Mesenteric fat pad (tissue), 1 donor: Measurements from ENCODE around the gene SLC1A3. TPM values are rescaled to one million over a fixed set of nuclear protein-coding genes. Genes with fewer than 3 reads are reported as not detected.

Experiments
- DNase-seq: peaks from one replicate; pipeline ENCODE4 v3.0.0-alpha.2; 2020; ENCODE audit warnings: low spot score
- total RNA-seq: library from RNA; stranded (reverse); fragmentation: NEBNext Ultra II Directional; extraction: Animal tissue kit (Norgen Biotek cat#: 25700); gene quantifications from one replicate; pipeline ENCODE4 v1.2.1, GENCODE V29; 2021
- donor health status: DM: yes; HTN: yes; CAD: no.

SLC1A3 gene
- total RNA-seq, 1 donor from 2014 or later, result 429 TPM

DNA sequence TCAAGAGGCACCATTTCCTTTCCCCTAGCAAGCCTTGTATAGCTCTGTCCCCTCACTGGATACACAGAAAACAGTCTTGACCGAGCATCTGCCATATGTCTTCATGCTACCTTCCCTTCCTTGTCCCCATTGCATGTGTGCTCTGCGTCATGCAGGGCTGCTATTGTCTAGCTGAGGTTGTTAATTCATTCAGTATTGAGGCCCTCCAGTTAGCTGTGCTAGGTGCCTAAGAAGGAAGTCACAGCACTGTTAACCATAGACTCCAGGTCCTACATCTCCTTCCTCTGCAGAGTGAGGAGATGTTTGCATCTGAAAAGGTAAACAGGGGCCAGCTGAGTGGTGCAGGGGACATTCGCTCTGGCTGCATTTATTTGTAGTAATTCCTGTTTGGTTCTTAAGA is 48.2 kb downstream of the SLC1A3 start:
- DNase-seq, result no peak

DNA sequence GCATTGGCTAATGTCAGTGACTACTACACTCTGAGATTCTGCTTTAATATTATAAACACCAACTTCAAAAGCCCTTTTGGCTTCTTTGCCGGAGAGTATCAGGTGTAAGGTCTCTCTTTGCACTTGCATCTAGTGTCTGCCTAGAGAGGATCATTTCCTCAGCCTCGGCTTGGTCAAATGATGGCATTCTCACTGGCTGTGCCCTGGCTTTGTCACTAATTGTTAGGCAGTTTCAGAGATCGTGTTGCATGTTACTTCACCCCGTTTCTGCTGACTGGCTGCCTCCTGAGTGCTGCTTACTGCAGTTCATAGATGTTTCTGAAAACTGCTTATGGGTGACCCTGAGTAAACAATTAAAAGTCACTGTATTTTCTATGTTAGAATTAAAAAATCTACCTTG is 48.8 kb downstream of the SLC1A3 start:
- DNase-seq, result no peak

GRCh38 chr5:36656556-36656955 is 50.1 kb downstream of the SLC1A3 start:
- DNase-seq, result no peak

DNA sequence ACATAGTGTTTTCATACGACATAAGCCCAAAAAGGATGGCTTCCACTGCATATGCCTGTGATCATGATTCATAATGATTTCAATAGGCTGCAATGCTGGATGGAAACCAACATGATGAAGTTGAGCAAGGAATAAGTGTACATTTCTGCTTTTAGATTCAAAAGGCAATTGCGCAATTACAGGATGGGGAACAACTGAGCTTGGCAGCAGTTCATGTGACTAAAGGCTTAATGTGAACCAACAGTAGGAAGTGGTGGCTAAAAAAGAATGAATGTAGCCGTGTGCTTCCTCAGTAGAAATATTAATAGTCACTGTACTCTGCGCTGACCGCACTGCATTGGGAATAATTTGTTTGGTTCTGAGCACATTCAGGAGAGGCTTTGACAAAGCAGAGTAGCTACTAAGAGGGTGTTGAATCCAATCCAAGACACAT is 51.2 kb downstream of the SLC1A3 start:
- DNase-seq, result no peak

- DNase-seq, result no peak
These were observed 51.8 kb downstream of the SLC1A3 start for GRCh38 chr5:36658038-36658756.

DNA sequence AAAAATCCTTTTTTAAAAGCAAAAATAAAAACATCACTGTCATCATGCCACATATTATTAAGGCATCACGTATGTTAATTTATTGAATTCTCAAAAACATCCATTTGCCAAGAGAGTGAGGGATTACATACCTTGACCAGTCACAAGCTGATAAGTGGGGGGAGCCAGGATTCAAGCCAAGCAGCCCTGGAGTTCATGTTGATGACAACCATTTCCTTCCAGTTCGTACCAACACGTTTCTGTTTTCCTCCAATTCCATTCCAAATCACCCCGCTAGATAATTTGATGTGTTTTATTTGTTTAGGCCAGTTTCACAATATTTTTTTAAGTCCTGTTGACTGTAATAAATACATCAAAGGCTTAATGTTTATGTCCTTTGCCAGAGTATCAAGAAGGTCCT is 53.0 kb downstream of the SLC1A3 start:
- no peak for DNase-seq

DNA sequence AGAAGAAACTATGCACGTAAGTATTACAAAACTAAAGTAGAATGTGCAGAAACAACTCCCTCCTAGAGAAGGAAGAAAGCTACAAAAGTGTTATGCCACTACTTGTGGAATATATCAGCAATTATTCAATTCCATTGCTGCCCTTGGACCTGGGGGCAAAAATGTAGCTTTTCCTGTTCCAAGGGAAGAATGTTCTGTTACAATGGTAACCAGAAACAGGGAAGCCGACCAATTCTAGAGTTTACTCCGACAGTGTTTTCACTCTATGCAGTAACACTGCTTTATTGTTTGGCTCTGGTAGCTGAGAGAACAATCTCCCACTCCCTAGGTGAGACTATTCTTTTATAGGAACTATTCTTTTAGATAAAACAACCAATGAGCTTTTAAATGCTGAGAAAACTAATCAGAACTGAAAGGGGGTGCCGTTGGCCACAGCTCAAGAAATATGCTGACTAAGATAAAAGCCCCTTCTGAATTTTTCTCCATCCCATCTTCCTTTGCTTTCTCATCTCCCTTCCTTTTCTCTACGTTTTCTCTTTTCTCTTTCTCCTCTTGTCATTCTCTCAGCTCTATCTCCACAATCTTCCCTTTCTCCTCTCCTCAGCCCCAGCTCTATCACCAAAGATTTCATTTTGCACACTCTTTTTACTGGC is 54.1 kb downstream of the SLC1A3 start:
- DNase-seq, result no peak

- DNase-seq, result no peak
These were observed 55.2 kb downstream of the SLC1A3 start for GRCh38 chr5:36661456-36662220.

- no peak for DNase-seq
These were observed 56.0 kb downstream of the SLC1A3 start for GRCh38 chr5:36662291-36662851.

DNA sequence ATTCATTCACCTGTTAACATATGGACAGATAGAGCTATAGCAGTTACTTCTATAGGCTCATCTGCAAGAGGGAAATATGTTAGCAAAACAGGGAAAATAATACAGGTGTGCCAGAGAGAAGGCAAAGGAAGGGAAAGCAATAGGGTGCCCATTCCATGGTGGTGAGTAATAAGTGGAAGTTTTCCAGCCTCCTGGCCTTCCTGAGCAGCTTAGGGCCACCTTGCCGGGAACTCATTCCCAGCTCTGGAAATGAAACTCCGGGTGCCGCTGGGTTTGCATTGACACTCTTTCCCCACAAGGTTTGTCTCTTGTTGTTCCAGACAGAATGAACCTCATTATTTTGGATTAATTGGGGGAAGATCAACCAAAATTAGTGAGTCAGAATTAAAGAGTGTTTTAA is 58.4 kb downstream of the SLC1A3 start:
- no peak for DNase-seq

DNA sequence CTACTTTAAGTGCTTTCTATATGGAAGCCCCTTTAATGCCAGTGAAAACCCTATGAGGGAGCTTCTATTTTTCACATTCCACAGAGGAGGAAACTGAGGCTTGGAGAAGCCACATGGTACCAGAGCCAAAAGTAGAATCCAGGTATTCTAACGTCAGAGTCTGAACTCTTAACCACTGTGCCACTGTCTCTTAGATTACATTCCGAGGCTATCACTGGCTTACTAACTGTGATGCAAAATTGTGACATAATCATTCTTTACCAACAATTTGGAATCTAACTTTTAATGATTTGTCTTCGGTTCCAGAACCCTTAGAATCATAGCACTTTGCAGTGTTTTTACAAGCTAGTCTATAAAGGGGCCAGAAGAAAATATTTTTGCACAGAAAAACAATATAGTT is 59.2 kb downstream of the SLC1A3 start:
- no peak for DNase-seq

DNA sequence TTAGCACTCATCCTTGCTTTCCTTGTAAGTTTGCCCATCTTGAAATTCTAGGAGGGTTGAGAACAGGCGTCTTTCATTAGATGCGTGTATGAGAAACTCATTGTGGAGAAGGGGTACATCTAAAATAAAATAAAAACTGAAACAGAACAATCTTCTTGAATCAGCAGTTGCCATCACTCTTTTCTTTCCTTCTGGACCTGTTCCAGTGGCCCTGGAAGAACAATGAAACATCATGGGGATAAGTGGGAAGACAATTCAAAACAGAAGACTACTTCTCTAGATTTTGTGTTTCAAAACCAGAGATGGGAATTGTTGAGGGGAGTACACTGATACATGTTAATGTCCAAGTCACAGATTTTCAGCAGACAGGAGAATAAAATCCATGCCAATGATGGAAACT is 59.9 kb downstream of the SLC1A3 start:
- no peak for DNase-seq

GRCh38 chr5:36666986-36667385 is 60.6 kb downstream of the SLC1A3 start:
- no peak for DNase-seq

GRCh38 chr5:36667824-36668223 is 61.4 kb downstream of the SLC1A3 start:
- DNase-seq, result no peak

DNA sequence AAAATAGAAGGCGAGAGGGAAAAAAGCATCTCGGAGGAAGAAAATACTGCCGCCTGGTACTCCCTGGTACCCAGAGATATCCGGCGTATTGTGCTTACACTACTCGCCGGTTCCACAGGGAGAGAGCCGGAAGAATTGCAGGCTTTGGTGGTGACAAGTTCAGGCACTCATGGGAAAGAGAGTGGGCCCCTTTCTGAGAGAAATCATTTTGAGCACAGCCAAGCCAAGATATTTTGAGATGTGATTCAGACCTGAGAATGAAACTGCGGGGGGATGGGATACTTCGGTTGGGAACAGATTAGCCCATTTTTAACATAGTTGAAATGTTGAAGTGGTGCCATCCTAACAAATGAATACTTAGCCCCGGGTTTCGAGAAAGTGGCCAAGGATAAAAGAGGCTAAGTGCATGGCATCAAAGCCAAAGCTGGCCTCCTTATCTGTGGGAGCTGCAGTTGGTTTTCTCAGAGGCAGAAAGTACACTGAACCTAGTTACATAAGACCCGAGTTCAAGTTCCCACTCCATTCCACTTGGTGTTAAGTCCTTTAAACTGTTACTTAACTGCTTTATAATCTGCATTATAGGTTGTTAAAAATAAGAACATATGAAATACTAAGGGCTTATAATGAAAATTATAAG is 62.7 kb downstream of the SLC1A3 start:
- DNase-seq, result no peak

DNA sequence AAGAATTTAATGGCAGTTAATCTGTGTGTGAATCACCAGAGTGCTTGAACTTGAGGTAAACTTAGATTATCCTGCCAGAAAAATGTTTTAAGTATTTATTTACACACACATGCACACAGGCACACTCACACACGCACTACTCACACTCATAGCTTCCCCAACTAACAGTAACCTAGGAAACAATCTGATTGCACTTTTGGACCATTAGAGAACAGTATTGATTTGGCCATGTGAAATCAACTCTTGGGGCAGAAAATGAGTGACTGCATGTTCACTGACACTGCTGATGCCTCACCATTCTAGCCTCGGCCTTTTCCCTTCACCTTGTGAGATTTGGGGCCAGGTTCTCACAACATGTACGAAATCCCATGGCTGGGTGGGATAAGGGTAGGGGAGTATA is 64.1 kb downstream of the SLC1A3 start:
- no peak for DNase-seq

GRCh38 chr5:36675282-36675681 is 68.9 kb downstream of the SLC1A3 start:
- no peak for DNase-seq

DNA sequence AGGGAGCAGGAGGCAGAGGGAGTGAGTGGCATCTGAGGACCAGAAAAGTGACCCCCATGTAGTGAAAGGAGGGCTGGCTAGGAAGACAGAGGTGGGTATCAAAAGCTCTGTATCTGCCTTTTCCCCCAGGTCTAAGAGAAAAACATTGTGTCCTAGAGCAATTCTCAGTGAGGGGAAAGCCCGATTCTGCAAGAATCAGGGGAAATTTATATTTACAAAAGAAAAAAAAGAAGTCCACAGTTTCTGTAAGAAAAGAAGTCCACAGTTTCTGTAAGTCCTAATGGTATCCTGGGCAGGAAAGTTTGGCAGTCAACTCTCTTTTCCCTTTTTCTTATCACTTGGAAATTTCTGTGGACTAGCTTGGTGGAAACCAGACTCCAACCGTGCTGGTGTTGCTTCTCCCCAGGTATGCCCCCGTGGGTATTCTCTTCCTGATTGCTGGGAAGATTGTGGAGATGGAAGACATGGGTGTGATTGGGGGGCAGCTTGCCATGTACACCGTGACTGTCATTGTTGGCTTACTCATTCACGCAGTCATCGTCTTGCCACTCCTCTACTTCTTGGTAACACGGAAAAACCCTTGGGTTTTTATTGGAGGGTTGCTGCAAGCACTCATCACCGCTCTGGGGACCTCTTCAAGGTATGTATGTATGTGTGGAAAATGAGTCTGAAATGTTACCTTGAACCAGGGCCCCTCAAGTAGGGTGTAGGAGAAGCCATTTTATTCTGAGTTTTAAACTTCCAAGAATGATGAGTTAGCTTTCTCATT is 73.0 kb downstream of the SLC1A3 start:
- no peak for DNase-seq

GRCh38 chr5:36680066-36680465 is 73.7 kb downstream of the SLC1A3 start:
- no peak for DNase-seq

DNA sequence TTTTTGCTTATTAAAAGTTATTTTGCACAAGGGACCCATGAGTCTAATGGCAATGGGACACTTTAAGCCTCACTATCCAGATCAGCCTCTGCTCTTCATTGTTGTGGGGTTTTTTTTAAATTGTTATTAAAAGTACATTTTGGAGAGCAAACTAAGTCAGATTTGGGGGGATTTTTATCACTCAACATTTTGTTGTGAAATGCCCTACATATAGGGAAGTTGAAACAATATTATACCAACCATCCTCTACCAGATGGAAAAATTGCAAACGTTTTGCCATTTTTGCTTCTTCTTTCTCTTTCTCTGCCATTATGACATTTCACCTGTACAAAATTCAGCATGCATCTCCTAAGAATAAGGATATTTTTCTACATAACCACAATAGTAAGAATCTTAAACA is 75.3 kb downstream of the SLC1A3 start:
- no peak for DNase-seq

GRCh38 chr5:36682499-36682898 is 76.1 kb downstream of the SLC1A3 start:
- no peak for DNase-seq
